DOHH2 (cell line): ENCODE data around the gene SIPA1L3.

ENCODE experiments used
- H3F3A ChIP-seq: fragments of 200-600 bp; sonication (generic), shearing (Covaris generic); 2 replicates; pipeline ENCODE4 v1.6.0; 2016; ENCODE audit warnings: antibody characterized with exemption, mild to moderate bottlenecking; ENCODE audit not compliant: control insufficient read depth, insufficient read depth
- H3K27ac ChIP-seq: fragments of 200-600 bp; sonication (generic); 2 replicates; pipeline ENCODE4 v1.5.1; 2014; ENCODE audit warnings: low read depth, mild to moderate bottlenecking, low read length, moderate library complexity
- H3K27me3 ChIP-seq: fragments of 200-600 bp; sonication (generic); 2 replicates; pipeline ENCODE4 v1.6.1; 2014; ENCODE audit warnings: mild to moderate bottlenecking, low read length, mixed read lengths; ENCODE audit not compliant: control insufficient read depth
- H3K36me3 ChIP-seq: fragments of 200-600 bp; sonication (generic); 2 replicates; pipeline ENCODE4 v1.6.1; 2014; ENCODE audit warnings: mild to moderate bottlenecking, low read length, moderate library complexity, mixed read lengths; ENCODE audit not compliant: control insufficient read depth
- H3K4me1 ChIP-seq: fragments of 200-600 bp; sonication (generic); 2 replicates; pipeline ENCODE4 v1.6.1; 2014; ENCODE audit warnings: mild to moderate bottlenecking, low read length, mixed read lengths; ENCODE audit not compliant: control insufficient read depth
- H3K4me2 ChIP-seq: fragments of 200-600 bp; sonication (generic); 2 replicates; pipeline ENCODE4 v1.6.0; 2014; ENCODE audit warnings: mild to moderate bottlenecking, low read length, moderate library complexity
- H3K4me3 ChIP-seq: fragments of 200-600 bp; sonication (generic); 2 replicates; pipeline ENCODE4 v1.5.1; 2014; ENCODE audit warnings: mild to moderate bottlenecking, low read length, mixed read lengths
- H3K79me2 ChIP-seq: fragments of 200-600 bp; sonication (generic); 2 replicates; pipeline ENCODE4 v1.6.1; 2014; ENCODE audit warnings: mild to moderate bottlenecking, low read length, mixed read lengths; ENCODE audit not compliant: control insufficient read depth
- H3K9me2 ChIP-seq: fragments of 200-600 bp; sonication (generic); replicated peaks from 2 replicates; pipeline ENCODE4 v1.6.1; 2014; ENCODE audit warnings: mild to moderate bottlenecking, low read length, mixed read lengths; ENCODE audit not compliant: control insufficient read depth
- H3K9me3 ChIP-seq: fragments of 200-600 bp; sonication (generic); 2 replicates; pipeline ENCODE4 v1.6.1; 2014; ENCODE audit warnings: antibody characterized with exemption, low read length, mixed read lengths; ENCODE audit not compliant: control insufficient read depth, insufficient read depth
- H4K20me1 ChIP-seq: fragments of 200-600 bp; sonication (generic); 2 replicates; pipeline ENCODE4 v1.6.0; 2014; ENCODE audit warnings: low read depth, mild to moderate bottlenecking, antibody characterized with exemption, low read length, moderate library complexity; ENCODE audit not compliant: control insufficient read depth, insufficient read depth
- CTCF ChIP-seq: fragments of 200-600 bp; sonication (generic); IDR thresholded peaks from one replicate; pipeline ENCODE4 v1.5.1; 2014; ENCODE audit warnings: antibody characterized with exemption, mild to moderate bottlenecking, low read depth, low read length; ENCODE audit not compliant: poor library complexity, severe bottlenecking
- EZH2phosphoT487 ChIP-seq: fragments of 200-600 bp; sonication (generic); IDR thresholded peaks from 2 replicates; pipeline ENCODE4 v1.6.1; 2017; ENCODE audit warnings: borderline replicate concordance, mild to moderate bottlenecking, antibody characterized with exemption, low read length, moderate library complexity, mixed read lengths

The SIPA1L3 gene

DNA sequence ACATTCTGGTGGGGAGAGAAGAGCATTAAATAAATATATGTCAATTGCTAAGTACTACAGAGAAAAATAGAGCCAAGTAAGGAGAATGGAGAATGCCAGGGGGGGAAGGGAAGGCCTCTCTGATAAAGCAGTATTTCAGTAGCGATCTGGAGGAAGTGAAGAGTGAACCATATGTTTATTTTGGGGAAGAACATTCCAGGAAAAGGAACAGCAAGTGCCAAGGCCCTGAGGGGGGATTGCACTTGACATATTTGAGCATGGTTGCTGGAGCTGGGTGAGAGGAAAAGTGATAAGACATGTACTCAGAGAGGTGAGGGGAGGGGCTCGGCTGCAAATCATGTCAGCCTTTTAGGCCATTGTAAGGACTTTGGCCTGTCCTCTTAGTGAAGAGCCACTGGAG lies 31.0 kb upstream of the SIPA1L3 start:
- no peaks in the 10 kb centered on the region for H3K36me3 ChIP-seq
- no peaks in the 10 kb centered on the region for H3K9me3 ChIP-seq
- no peaks in the 10 kb centered on the region for H3K4me1 ChIP-seq
- H3K27me3 ChIP-seq: no peaks in the 10 kb centered on the region
- H3K27ac ChIP-seq: no peak overlapping the region
- H3K9me2 ChIP-seq: no peaks in the 10 kb centered on the region
- TF ChIP-seq EZH2phosphoT487 (no peak), CTCF (no peak)
- H3K79me2 ChIP-seq: no peaks in the 10 kb centered on the region
- no peak overlapping the region for H3K4me3 ChIP-seq
- no peaks in the 10 kb centered on the region for H3F3A ChIP-seq
- H3K4me2 ChIP-seq: no peak overlapping the region
- no peaks in the 10 kb centered on the region for H4K20me1 ChIP-seq

DNA sequence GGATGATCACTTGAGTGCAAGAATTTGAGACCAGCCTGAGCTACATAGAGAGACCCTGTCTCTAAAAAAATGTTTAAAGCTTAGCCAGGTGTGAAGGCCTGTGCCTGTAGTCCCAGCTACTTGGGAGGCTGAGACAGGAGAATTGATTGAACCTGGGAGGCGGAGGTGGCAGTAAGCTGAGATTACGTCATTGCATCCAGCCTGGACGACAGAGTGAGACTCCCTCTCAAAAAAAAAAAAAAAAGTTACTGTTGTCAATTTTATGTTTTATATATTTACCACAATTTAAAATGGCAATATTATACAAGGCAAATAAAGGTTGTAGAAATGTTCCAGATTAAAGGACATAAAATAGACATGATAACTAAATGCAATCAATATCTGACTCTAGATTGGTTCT lies 29.9 kb upstream of the SIPA1L3 start:
- TF ChIP-seq EZH2phosphoT487: no peak
- no peak for TF ChIP-seq CTCF
- Histone ChIP-seq H3K9me2 (no peaks in the 10 kb centered on the region), H3K4me1 (no peaks in the 10 kb centered on the region), H3K79me2 (no peaks in the 10 kb centered on the region), H3K4me2 (no peak overlapping the region), H3K9me3 (no peaks in the 10 kb centered on the region), H4K20me1 (no peaks in the 10 kb centered on the region), H3K27me3 (no peaks in the 10 kb centered on the region), H3K36me3 (no peaks in the 10 kb centered on the region), H3K4me3 (no peak overlapping the region), H3K27ac (no peak overlapping the region), H3F3A (no peaks in the 10 kb centered on the region)

- no peak overlapping the region for H3K4me2 ChIP-seq
- H4K20me1 ChIP-seq: no peaks in the 10 kb centered on the region
- H3K4me3 ChIP-seq: no peak overlapping the region
- H3K27ac ChIP-seq: no peak overlapping the region
- no peaks in the 10 kb centered on the region for H3K4me1 ChIP-seq
- no peaks in the 10 kb centered on the region for H3F3A ChIP-seq
- H3K79me2 ChIP-seq: no peaks in the 10 kb centered on the region
- no peaks in the 10 kb centered on the region for H3K9me3 ChIP-seq
- TF ChIP-seq CTCF: no peak
- peaks cover 23% of the 10 kb centered on the region for H3K27me3 ChIP-seq
- no peaks in the 10 kb centered on the region; the same call in 1 of the 2 replicates for H3K9me2 ChIP-seq
- H3K36me3 ChIP-seq: no peaks in the 10 kb centered on the region
Observed at GRCh38 chr19:37885392-37885791, 21.6 kb upstream of the SIPA1L3 start.

DNA sequence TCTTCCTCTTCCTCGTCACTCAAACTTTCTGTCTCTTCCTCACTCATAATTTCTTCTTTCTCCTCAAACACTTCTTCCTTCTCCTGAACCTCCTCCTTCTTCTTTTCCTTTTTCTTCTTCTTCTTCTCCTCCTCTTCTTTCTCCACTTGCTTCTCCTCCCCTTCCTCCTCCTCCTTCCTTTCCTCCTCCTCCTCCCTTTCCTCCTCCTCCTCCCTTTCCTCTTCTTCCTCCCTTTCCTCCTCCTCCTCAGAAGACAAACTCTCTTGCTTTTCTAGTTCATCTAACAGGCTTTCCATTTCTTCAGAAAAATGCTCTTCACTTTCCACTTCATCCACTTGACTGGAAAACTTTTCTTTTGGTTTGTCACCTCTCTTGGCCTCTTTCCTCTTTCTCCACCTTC lies 20.4 kb upstream of the SIPA1L3 start:
- TF ChIP-seq CTCF (no peak), EZH2phosphoT487 (no peak)
- Histone ChIP-seq H3K9me2 (no peaks in the 10 kb centered on the region; the same call in 1 of the 2 replicates), H4K20me1 (no peaks in the 10 kb centered on the region), H3K9me3 (no peaks in the 10 kb centered on the region), H3K36me3 (no peaks in the 10 kb centered on the region), H3K79me2 (no peaks in the 10 kb centered on the region), H3K4me3 (no peak overlapping the region), H3K4me2 (no peak overlapping the region), H3K4me1 (no peaks in the 10 kb centered on the region), H3F3A (no peaks in the 10 kb centered on the region), H3K27ac (no peak overlapping the region), H3K27me3 (peaks cover 23% of the 10 kb centered on the region)
